ENCODE results near the gene EED.

DNA sequence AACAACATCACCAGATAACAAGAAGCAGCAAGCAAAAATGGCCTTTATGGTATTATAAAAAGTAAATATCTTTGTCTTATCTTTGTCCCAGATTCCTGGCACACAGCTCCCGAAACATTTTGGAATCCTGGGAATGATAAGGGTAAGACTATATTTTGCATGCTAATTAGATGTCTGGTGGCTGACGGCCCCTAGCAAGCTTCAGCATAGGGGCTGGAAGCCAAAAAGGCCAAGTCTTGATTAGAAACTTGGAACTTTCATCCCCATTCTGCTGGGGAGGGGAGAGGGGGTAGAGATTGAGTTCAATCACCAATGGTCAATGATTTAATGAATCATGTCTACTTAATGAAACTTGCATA, 38.2 kb upstream of the EED start:
- TF ChIP-seq, protein P1, sequence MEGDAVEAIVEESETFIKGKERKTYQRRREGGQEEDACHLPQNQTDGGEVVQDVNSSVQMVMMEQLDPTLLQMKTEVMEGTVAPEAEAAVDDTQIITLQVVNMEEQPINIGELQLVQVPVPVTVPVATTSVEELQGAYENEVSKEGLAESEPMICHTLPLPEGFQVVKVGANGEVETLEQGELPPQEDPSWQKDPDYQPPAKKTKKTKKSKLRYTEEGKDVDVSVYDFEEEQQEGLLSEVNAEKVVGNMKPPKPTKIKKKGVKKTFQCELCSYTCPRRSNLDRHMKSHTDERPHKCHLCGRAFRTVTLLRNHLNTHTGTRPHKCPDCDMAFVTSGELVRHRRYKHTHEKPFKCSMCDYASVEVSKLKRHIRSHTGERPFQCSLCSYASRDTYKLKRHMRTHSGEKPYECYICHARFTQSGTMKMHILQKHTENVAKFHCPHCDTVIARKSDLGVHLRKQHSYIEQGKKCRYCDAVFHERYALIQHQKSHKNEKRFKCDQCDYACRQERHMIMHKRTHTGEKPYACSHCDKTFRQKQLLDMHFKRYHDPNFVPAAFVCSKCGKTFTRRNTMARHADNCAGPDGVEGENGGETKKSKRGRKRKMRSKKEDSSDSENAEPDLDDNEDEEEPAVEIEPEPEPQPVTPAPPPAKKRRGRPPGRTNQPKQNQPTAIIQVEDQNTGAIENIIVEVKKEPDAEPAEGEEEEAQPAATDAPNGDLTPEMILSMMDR (IDR thresholded peaks at IDR 0.05; ENCODE audit: low read length): no peak
- no peak for TF ChIP-seq EZH2 (IDR thresholded peaks at IDR 0.05; ENCODE audit: borderline replicate concordance, low read length)

All from OCI-LY1 (cell line).